Measurements from ENCODE around the gene PRAC1. TPM values are rescaled to one million over a fixed set of nuclear protein-coding genes. Genes with fewer than 3 reads are reported as not detected.

Gene PRAC1
- total RNA-seq, 4 donors from 2014 or later, result not detected

- intact Hi-C loops (cut with DNase I; ENCODE audit: low total_unique reads), result no loop called here
- DNase-seq (ENCODE audit: low spot score in 2 of 2), result no peak
- 5 to 8% methylated on average over 34 to 37 of the region's 37 CpGs for WGBS, 2 donors
- no peak overlapping the region for H3K4me3 ChIP-seq (ENCODE audit: low read depth, poor library complexity, severe bottlenecking)
- TF ChIP-seq CTCF (IDR thresholded peaks at IDR 0.05) (no peak), POLR2A (IDR thresholded peaks at IDR 0.05) (no peak)
Measured at GRCh38 chr17:48738803-48739526, 16.6 kb upstream of the PRAC1 start.

- no peak overlapping the region for H3K4me3 ChIP-seq (ENCODE audit: low read depth, poor library complexity, severe bottlenecking)
- DNase-seq (ENCODE audit: low spot score in 2 of 2), result no peak
- WGBS, 2 donors, result 8 to 14% methylated on average over 10 to 11 of the region's 11 CpGs
- intact Hi-C loops (cut with DNase I; ENCODE audit: low total_unique reads), result no loop called here
- no peak for TF ChIP-seq CTCF (IDR thresholded peaks at IDR 0.05)
- no peak for TF ChIP-seq POLR2A (IDR thresholded peaks at IDR 0.05)
Measured at GRCh38 chr17:48738424-48738802, 16.1 kb upstream of the PRAC1 start.

- 54 to 64% methylated on average over 4 of the region's 4 CpGs for WGBS, 2 donors
Measured at GRCh38 chr17:48737330-48738043, 15.2 kb upstream of the PRAC1 start.

GRCh38 chr17:48735062-48735351, 12.7 kb upstream of the PRAC1 start:
- no peak for DNase-seq (ENCODE audit: low spot score in 2 of 2)
- 7 to 8% methylated on average over 7 of the region's 7 CpGs for WGBS, 2 donors
- H3K4me3 ChIP-seq (ENCODE audit: low read depth, poor library complexity, severe bottlenecking), result no peak overlapping the region
- TF ChIP-seq CTCF (IDR thresholded peaks at IDR 0.05) (no peak), POLR2A (IDR thresholded peaks at IDR 0.05) (no peak)
- intact Hi-C loops (cut with DNase I; ENCODE audit: low total_unique reads), result no loop called here

More at GRCh38 chr17:48737330-48738043, 15.2 kb upstream of the PRAC1 start:
- DNase-seq (ENCODE audit: low spot score in 2 of 2), result no peak
- no peak overlapping the region for H3K4me3 ChIP-seq (ENCODE audit: low read depth, poor library complexity, severe bottlenecking)
- intact Hi-C loops (cut with DNase I; ENCODE audit: low total_unique reads), result no loop called here
- TF ChIP-seq CTCF (IDR thresholded peaks at IDR 0.05) (no peak), POLR2A (IDR thresholded peaks at IDR 0.05) (no peak)

GRCh38 chr17:48734333-48735061, 12.2 kb upstream of the PRAC1 start:
- WGBS, 2 donors, result 8 to 19% methylated on average over 14 of the region's 14 CpGs
- no peak overlapping the region for H3K4me3 ChIP-seq (ENCODE audit: low read depth, poor library complexity, severe bottlenecking)
- intact Hi-C loops (cut with DNase I; ENCODE audit: low total_unique reads), result no loop called here

More at GRCh38 chr17:48734333-48735061, 12.2 kb upstream of the PRAC1 start:
- TF ChIP-seq CTCF (IDR thresholded peaks at IDR 0.05), result no peak
- TF ChIP-seq POLR2A (IDR thresholded peaks at IDR 0.05), result no peak
- DNase-seq (ENCODE audit: low spot score in 2 of 2), result no peak
